DMS 273 (cell line): ENCODE measurements around the gene SNAPC3.
"Not testable (repeated sequence)": the region's sequence is repeated elsewhere in the genome, so short reads cannot be mapped to it uniquely, and the experiment has no call there.

Source experiments
- DNase-seq: peaks from one replicate; lab custom pipeline; 2025; ENCODE audit not compliant: unreplicated experiment; lab: John Stamatoyannopoulos, UW

SNAPC3 gene

GRCh38 chr9:15423231-15423985, 732 bp downstream of the SNAPC3 start:
- DNase-seq: peak; percentile 59

GRCh38 chr9:15426019-15426418, 3.3 kb downstream of the SNAPC3 start:
- DNase-seq: no peak

- not testable (repeated sequence) for DNase-seq
These were observed 5.0 kb downstream of the SNAPC3 start for GRCh38 chr9:15427702-15428101.

GRCh38 chr9:15430920-15431844, 8.5 kb downstream of the SNAPC3 start:
- DNase-seq: no peak

GRCh38 chr9:15433191-15433590, 10.5 kb downstream of the SNAPC3 start:
- DNase-seq: no peak

- DNase-seq: no peak
These were observed 11.0 kb downstream of the SNAPC3 start for GRCh38 chr9:15433661-15434060.

GRCh38 chr9:15438891-15439290, 16.2 kb downstream of the SNAPC3 start:
- DNase-seq: no peak

- not testable (repeated sequence) for DNase-seq
These were observed 19.2 kb downstream of the SNAPC3 start for GRCh38 chr9:15441841-15442240.

GRCh38 chr9:15442264-15442663, 19.6 kb downstream of the SNAPC3 start:
- DNase-seq: not testable (repeated sequence)

GRCh38 chr9:15444141-15444540, 21.5 kb downstream of the SNAPC3 start:
- DNase-seq: no peak

- DNase-seq: no peak
These were observed 31.3 kb downstream of the SNAPC3 start for GRCh38 chr9:15453956-15454355.

- no peak for DNase-seq
These were observed 38.4 kb downstream of the SNAPC3 start for GRCh38 chr9:15461056-15461455.

GRCh38 chr9:15461601-15462000, 38.9 kb downstream of the SNAPC3 start:
- DNase-seq: no peak

GRCh38 chr9:15468145-15468544, 45.5 kb downstream of the SNAPC3 start:
- DNase-seq: no peak

- peak; percentile 57 for DNase-seq
These were observed 46.7 kb downstream of the SNAPC3 start for GRCh38 chr9:15469406-15469805.

GRCh38 chr9:15469862-15470261, 47.2 kb downstream of the SNAPC3 start:
- DNase-seq: no peak

- DNase-seq: no peak
These were observed 53.4 kb downstream of the SNAPC3 start for GRCh38 chr9:15475923-15476536.

GRCh38 chr9:15480028-15480427, 57.4 kb downstream of the SNAPC3 start:
- DNase-seq: no peak

GRCh38 chr9:15482146-15482545, 59.5 kb downstream of the SNAPC3 start:
- no peak for DNase-seq

GRCh38 chr9:15484802-15485201, 62.1 kb downstream of the SNAPC3 start:
- no peak for DNase-seq

GRCh38 chr9:15485836-15486666, 63.4 kb downstream of the SNAPC3 start:
- DNase-seq: peak; percentile 45
